Activated CD8-positive, alpha-beta memory T cell treated with anti-CD3 and anti-CD28 coated beads for 48 hours (primary cell): Measurements from ENCODE around the gene FAM228B.
"Not testable (repeated sequence)": the region's sequence is repeated elsewhere in the genome, so short reads cannot be mapped to it uniquely, and the experiment has no call there.

ENCODE experiments used
- DNase-seq, 3 experiments: peaks; one replicate each; pipeline ENCODE4 v3.0.0-alpha.2; 2020; ENCODE audit warnings: low read depth in 2 of 3, low spot score in 2 of 3

FAM228B gene

GRCh38 chr2:24101992-24102391, 21.3 kb upstream of the FAM228B start:
- DNase-seq, result no peak

GRCh38 chr2:24102677-24103076, 20.6 kb upstream of the FAM228B start:
- DNase-seq, result no peak

GRCh38 chr2:24104110-24104650, 19.1 kb upstream of the FAM228B start:
- no peak for DNase-seq

- DNase-seq, result no peak
These were observed 18.4 kb upstream of the FAM228B start for GRCh38 chr2:24104906-24105305.

- DNase-seq, result no peak
These were observed 17.5 kb upstream of the FAM228B start for GRCh38 chr2:24105816-24106215.

- no peak for DNase-seq
These were observed 16.5 kb upstream of the FAM228B start for GRCh38 chr2:24106786-24107185.

- DNase-seq, result no peak
These were observed 15.9 kb upstream of the FAM228B start for GRCh38 chr2:24107336-24107735.

- not testable (repeated sequence) for DNase-seq
These were observed 13.8 kb upstream of the FAM228B start for GRCh38 chr2:24109431-24109830.

- no peak for DNase-seq
These were observed 12.5 kb upstream of the FAM228B start for GRCh38 chr2:24110660-24111303.

GRCh38 chr2:24111407-24111901, 11.8 kb upstream of the FAM228B start:
- DNase-seq, result no peak

- DNase-seq, result no peak
These were observed 8.2 kb upstream of the FAM228B start for GRCh38 chr2:24115057-24115456.

GRCh38 chr2:24117902-24118301, 5.4 kb upstream of the FAM228B start:
- no peak for DNase-seq

- DNase-seq, result no peak
These were observed 2.2 kb upstream of the FAM228B start for GRCh38 chr2:24121066-24121465.

- DNase-seq, result no peak
These were observed 1.8 kb upstream of the FAM228B start for GRCh38 chr2:24121469-24121868.

GRCh38 chr2:24122366-24123194, 689 bp upstream of the FAM228B start:
- no peak for DNase-seq

- DNase-seq, result no peak
These were observed 782 bp downstream of the FAM228B start for GRCh38 chr2:24123922-24124580.

- no peak for DNase-seq
These were observed 2.7 kb downstream of the FAM228B start for GRCh38 chr2:24125956-24126355.

- no peak for DNase-seq
These were observed 9.3 kb downstream of the FAM228B start for GRCh38 chr2:24132543-24132942.

GRCh38 chr2:24140305-24140704, 17.0 kb downstream of the FAM228B start:
- not testable (repeated sequence) for DNase-seq

GRCh38 chr2:24147364-24147763, 24.1 kb downstream of the FAM228B start:
- no peak for DNase-seq

- DNase-seq, result no peak
These were observed 29.3 kb downstream of the FAM228B start for GRCh38 chr2:24152413-24153197.
